Measurements from ENCODE around the gene ATP6V0D1.

GRCh38 chr16:67446968-67447507 lies 33.9 kb downstream of the ATP6V0D1 start:
- TF ChIP-seq CTCF (IDR thresholded peaks at IDR 0.05; ENCODE audit: low read depth, low read length) (no peak), EZH2phosphoT487 (IDR thresholded peaks at IDR 0.05; ENCODE audit: low read depth) (no peak)

All from OCI-LY3 (cell line).